Limb (tissue), 2 donors: Measurements from ENCODE around the gene TH.
"Not testable (repeated sequence)": the region's sequence is repeated elsewhere in the genome, so short reads cannot be mapped to it uniquely, and the experiment has no call there.

Experiments
- DNase-seq, 2 donors: peaks; one replicate each; pipeline ENCODE4 v3.0.0-alpha.2; 2016; ENCODE audit errors: extremely low spot score in 2 of 2

TH gene

DNA sequence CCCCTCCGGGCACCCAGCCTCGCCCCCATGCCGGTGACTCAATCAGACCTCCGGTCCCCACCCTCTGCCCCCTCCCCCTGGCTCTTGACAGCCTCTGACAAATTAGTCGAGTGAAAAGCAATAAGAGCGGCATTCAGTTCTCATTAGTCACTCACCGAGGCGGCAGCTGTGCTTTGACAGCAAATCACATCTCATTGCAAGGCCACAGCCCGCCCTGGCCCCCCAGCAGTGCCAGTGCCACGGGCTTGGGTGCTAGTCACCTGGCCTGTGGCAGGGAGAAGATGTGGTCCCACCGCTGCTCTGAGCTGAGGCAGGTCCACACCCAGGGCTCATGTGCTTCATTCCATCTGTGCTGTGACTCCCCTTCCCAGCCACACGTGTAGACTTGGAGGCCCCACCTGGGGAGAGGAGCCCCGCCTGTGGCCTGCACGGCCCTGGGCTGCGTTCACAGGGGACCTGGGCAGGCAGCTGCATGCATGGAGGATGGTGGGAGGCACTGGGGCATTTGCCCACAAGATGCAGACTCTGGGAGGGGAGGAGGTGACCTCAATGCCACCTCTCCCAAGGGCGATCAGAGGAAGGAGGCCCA lies 7.4 kb upstream of the TH start:
- no peak for DNase-seq

GRCh38 chr11:2178055-2178773 lies 6.6 kb upstream of the TH start:
- DNase-seq = not testable (repeated sequence)

DNA sequence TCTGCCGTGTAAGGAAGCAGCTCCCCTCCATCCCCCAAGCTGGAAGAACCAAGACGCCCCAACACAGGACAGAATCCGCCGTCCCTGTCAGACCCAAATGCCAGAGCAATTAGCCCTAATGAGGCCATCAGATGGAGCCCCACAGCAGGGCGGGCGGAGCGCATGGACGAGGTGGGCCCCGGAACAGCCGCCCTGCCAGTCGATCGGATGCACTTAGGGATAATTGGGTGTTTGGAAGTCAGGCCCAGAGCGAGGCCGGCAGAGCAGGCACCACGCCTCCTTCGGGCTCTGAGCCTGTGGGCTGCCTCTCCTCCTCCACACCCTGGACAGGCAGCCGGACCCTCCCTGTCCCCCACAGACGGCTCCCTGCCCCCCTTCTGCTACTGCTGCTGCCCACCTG lies 5.5 kb upstream of the TH start:
- no peak for DNase-seq

- no peak for DNase-seq
These were observed 4.8 kb upstream of the TH start for GRCh38 chr11:2176389-2176900.

- no peak for DNase-seq
These were observed 4.0 kb upstream of the TH start for GRCh38 chr11:2175659-2176058.

- no peak for DNase-seq
These were observed 2.7 kb upstream of the TH start for GRCh38 chr11:2174361-2174760.

GRCh38 chr11:2173761-2174160 lies 2.1 kb upstream of the TH start:
- no peak for DNase-seq

DNA sequence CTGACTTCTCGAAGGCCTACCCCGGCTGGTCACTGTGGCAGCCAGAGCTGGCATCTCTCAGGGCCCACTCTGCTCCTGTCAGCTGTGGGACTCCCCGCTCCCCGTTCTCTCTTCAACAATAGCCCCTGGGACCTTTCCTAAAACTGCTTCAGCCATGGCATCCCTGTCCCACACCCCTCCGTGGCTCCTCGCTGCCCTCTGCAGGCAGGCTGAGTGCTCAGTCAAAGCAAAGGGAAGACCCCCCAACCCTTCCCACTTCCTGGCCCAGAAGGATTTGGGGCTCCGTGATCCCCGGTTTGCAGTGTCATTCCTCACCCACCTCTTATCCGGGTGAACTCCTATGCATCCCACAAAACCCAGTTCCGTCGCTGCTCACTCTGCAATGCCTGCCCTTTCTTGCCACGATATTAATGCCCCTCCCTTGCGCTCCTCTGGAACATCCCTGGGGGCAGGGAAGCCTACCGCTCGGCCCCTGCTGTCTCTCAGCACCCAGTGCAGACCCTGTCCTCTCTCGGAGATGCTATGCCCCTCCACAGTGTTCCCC lies 1.6 kb upstream of the TH start:
- no peak for DNase-seq

- no peak for DNase-seq
These were observed 1.1 kb upstream of the TH start for GRCh38 chr11:2172676-2173075.

DNA sequence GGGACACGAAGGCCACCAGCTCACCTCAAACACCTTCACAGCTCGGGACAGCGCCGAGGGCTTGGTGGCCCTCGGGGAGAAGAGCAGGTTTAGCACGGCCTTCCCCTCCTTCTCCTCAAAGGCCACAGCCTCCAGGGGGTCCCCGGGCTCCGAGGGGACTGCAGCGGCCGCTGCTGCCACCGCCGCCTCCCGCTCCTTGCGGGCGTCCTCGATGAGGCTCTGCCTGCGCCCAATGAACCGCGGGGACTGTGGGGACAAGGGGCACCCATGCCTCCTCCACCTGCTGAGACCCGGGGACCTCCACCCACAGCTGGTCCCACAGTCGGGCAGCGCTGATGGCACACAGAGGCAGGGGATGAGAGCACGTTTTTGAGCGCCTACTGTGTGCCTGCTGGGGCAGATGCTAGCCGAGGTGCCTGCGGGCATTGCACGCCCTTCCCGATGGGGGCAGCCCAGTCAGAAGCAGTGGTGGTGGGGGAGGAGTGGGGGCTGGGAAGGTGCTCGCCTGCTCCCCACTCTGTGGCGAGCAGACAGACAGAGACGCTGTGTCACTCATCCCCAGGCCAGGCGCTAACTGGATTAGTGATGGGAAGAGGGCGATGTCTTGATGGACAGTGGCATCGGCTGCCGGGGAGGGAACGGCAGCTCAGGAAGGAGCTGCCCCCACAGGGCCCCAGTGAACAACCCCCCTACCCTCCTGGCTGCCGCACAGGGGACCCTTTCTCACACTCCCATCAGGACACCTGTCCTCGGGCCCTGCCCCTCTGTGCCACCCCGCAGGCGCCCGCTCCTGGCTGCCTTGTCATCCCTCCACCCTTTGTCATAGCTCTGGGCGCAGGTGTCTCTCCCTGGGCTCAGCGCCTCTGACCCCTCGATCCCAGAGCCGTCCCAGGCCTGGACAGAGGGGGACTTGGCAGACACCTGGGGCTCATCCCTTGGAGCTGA lies 1.7 kb downstream of the TH start:
- no peak for DNase-seq

DNA sequence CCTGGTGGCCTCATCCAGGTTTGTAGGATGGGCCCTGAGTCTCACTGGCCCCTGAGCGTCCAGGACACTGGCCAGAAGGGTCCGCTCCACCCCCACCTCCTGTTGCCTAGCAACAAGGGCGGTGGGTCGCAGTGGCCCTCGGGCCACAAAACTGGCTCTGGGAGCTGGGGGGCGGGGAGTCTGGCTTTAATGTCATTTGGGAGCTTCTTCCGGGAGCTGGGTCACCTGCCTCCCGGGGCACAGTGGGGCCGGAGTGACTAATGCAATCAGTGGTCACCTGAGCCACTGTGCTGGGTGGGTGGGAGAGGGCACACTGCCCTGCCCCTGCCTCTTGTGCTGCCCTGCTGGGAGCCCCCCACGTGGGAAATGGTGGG lies 2.6 kb downstream of the TH start:
- no peak for DNase-seq

- no peak for DNase-seq
These were observed 3.2 kb downstream of the TH start for GRCh38 chr11:2168286-2169004.

DNA sequence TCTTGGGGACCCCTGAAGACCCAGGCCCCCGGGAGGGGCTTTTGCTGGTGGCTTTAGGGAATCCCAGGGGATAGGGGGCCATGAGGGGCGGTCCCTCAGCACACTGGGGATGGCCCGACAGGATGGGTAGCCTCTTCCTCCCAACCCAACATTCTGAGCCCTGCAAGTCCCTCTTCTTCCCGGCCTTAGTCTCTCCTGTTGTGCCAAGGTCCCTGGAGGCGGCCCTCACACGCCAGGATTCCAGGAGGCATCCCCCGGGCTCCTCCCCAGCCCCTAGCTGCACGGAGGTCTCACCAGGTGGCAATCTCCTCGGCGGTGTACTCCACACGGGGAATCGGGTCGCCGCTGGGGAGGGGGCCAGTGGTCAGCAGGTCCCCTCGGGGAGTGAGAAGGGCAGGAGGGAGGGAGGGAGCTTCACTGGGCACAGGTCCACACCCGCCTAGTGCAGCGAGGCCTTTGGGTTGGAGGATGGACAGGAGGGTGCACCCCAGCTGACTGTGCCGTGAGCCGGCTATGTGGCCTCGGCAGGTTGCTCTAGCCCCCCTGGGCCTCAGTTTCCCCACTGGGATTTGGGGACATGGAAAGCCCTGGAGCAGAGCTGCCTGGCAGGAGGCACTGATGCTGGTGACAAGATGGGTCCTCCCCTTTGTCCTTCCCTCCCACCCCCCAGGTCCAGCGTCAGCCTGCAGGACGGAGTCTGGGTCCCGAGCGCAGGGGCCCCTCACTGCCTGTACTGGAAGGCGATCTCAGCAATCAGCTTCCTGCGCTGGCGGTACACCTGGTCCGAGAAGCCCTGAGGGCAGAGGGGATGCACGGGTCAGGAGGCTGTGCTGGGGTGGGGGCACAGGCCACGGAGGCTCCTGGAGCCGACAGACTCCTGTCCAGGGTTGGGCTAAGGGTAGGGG lies 4.2 kb downstream of the TH start:
- DNase-seq = no peak

DNA sequence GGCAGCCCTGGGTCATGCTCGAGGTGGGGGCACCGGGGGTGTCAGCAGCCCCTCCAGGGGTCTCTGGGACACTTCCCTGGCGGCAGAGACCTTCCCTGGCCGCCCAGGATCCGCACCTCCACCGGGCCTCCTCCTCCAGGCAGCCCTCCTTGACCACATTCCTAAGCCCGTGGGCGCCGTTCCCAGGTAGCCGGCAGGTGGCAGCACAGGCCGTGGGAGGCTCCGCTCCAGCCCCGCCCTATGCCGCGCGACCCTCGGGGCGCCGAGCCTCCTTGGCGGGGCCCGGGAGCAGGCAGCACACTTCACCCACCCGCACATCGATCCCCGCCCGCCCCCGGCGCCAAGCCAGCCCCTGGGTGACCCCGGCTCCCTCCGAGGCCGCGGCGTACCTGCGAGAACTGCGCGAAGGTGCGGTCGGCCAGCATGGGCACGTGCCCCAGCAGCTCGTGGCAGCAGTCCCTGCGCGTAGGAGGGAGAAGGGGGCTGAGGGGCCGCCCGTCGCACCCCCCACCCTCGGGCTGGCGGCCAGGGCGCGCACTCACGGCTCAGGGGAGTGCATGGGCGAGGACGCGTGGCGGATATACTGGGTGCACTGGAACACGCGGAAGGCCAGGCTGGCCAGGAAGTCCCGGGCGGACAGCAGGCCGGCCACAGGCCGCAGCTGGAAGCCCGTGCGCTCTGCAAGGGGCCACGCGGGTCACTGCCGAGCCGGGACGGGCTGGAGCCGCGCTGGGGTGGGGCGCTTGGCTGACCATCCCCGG lies 5.3 kb downstream of the TH start:
- peak; percentile 24 to 83 for DNase-seq

- DNase-seq = no peak
These were observed 6.0 kb downstream of the TH start for GRCh38 chr11:2165571-2165970.

GRCh38 chr11:2164861-2165555 lies 6.6 kb downstream of the TH start:
- no peak for DNase-seq

DNA sequence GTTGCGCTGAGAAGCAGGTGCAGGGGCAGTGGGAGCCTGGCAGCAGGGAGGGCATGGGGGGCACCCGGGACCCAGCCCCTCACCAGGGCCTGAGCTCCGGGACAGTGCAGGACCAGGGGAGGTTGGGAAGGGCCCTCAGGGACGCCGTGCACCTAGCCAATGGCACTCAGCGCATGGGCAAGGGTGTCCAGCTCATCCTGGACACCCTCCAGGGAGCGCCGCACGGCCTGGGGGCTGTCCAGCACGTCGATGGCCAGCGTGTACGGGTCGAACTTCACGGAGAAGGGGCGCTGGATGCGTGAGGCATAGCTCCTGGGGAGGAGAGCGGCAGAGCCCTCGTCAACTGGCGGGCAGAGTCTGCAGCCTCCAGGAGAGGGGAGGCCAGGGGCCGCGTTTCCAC lies 7.5 kb downstream of the TH start:
- no peak for DNase-seq

DNA sequence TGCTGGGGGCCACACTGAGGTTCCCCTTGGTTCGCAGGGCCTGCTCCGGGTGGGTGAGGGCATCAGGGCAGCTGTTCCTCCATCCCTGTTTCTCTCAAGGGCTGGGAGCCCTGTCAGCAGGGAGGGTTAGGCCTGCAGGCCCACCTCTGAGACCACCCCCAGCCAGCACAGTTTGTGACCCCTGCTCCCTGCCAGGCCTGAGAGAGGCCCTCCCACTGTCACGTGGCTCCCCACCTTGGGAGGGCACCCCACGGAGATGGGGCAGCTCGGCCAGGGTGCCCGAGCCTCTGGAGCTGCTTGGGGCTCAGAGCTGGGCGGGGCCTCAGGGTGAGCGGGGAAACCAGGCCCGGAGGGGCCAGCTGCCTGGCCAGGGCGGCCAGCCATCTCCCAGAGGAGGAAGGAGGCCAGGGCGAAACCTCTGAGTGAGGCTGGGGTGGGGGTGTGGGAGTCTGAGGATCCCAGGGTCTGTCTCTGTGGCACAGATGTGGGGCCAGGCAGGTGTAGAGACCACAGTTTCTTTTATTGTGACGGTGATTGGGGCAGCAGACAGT lies 8.1 kb downstream of the TH start:
- no peak for DNase-seq
